ENCODE measurements around the gene GPRIN3. TPM values are rescaled to one million over a fixed set of nuclear protein-coding genes. Genes with fewer than 3 reads are reported as not detected.

The GPRIN3 gene
- total and polyA plus RNA-seq, 2 of the 13 experiments (the other 11 are each of a cell fraction or from before 2014, with no cell fraction given): not detected

- TF ChIP-seq CCDC6 (CRISPR knock-in tag; IDR thresholded peaks at IDR 0.05) (no peak), ZNF350 (CRISPR knock-in tag; IDR thresholded peaks at IDR 0.05; ENCODE audit: borderline replicate concordance, low read depth) (no peak), GLMP (CRISPR knock-in tag; IDR thresholded peaks at IDR 0.05; ENCODE audit: borderline replicate concordance) (no peak), DZIP1 (CRISPR knock-in tag; IDR thresholded peaks at IDR 0.05) (no peak), HNRNPUL1 (IDR thresholded peaks at IDR 0.05; ENCODE audit: low read depth, low read length) (no peak), KDM5B (CRISPR knock-in tag; IDR thresholded peaks at IDR 0.05; ENCODE audit: borderline replicate concordance) (no peak), U2AF2 (IDR thresholded peaks at IDR 0.05; ENCODE audit: low read depth, low read length) (no peak)
Measured at GRCh38 chr4:89300499-89300898, 7.1 kb downstream of the GPRIN3 start (continued).

GRCh38 chr4:89300060-89300459, 7.5 kb downstream of the GPRIN3 start:
- ATAC-seq (no peak), DNase-seq (ENCODE audit: low spot score) (no peak), FAIRE-seq (no peak)
- Histone ChIP-seq H3K4me2 (ENCODE audit: low read depth, low read length) (no peak overlapping the region), H3K4me1 (ENCODE audit: insufficient read depth, low read length) (0 out of 2 replicates have a peak, but pooled peaks cover 7% of the 10 kb centered on the region), H3K79me2 (ENCODE audit: insufficient read depth, low read length) (no peaks in the 10 kb centered on the region), H3K27ac (ENCODE audit: extremely low read length, insufficient read depth, low read length) (no peak overlapping the region), H2AFZ (ENCODE audit: low read length) (no peak overlapping the region), H3K9me3 (ENCODE audit: low read length) (no peaks in the 10 kb centered on the region), H4K20me1 (ENCODE audit: insufficient read depth, low read length) (no peaks in the 10 kb centered on the region), H3K9ac (ENCODE audit: insufficient read depth, low read depth, low read length) (no peak overlapping the region), H3K27me3 (ENCODE audit: control insufficient read depth in 1 of 2, insufficient read depth in 2 of 2, low read length in 2 of 2) (0 out of 5 replicates have a peak, but pooled peaks cover 0 to 2% of the 10 kb centered on the region in 2 experiments), H3K36me3 (replicated peaks in 1 of 2; ENCODE audit: control insufficient read depth in 1 of 2, insufficient read depth in 2 of 2, low read length in 2 of 2) (no peaks in the 10 kb centered on the region), H3K4me3 (replicated peaks in 1 of 3; ENCODE audit: insufficient read depth in 1 of 3, low read depth in 2 of 3, low read length in 3 of 3) (no peak overlapping the region)
- no peak for TF ChIP-seq ETV5 (CRISPR knock-in tag; IDR thresholded peaks at IDR 0.05; ENCODE audit: borderline replicate concordance)
- TF ChIP-seq ZBTB42 (CRISPR knock-in tag; IDR thresholded peaks at IDR 0.05): no peak
- TF ChIP-seq ZNF776 (CRISPR knock-in tag; IDR thresholded peaks at IDR 0.05): no peak
- TF ChIP-seq ZNF496 (CRISPR knock-in tag; IDR thresholded peaks at IDR 0.05; ENCODE audit: insufficient replicate concordance): no peak
- no peak for TF ChIP-seq PHF8 (CRISPR knock-in tag; IDR thresholded peaks at IDR 0.05)
- no peak for TF ChIP-seq ZNF558 (CRISPR knock-in tag; IDR thresholded peaks at IDR 0.05; ENCODE audit: borderline replicate concordance)
- TF ChIP-seq SAFB2 (CRISPR knock-in tag; IDR thresholded peaks at IDR 0.05; ENCODE audit: borderline replicate concordance, low read depth): no peak
- ChIA-PET CTCF (ENCODE audit: low intra/inter-chr PET ratio, low total read pairs) (no interaction called here), POLR2A (no interaction called here)
- intact Hi-C loops (cut with micrococcal nuclease; ENCODE audit: unreplicated experiment): no loop called here
- 44% methylated on average over 2 of the region's 2 CpGs for WGBS (ENCODE audit: low lambda C conversion rate)
- no TSS peak for BruUV-seq (replicated peaks)
- in situ Hi-C loops (cut with HindIII; ENCODE audit: extremely low pct_ligation_motif_present, low pct_unique_long_range_greater_than_20kb): no loop called here

Measured in HepG2 (cell line).